CD14-positive monocyte (primary cell): ENCODE results near the gene HOXC12. TPM values are rescaled to one million over a fixed set of nuclear protein-coding genes. Genes with fewer than 3 reads are reported as not detected.

ENCODE experiments used
- DNase-seq, 3 donors: peaks; one replicate each; pipeline ENCODE4 v3.0.0-alpha.2; 2011 to 2022
- H2AFZ ChIP-seq: 2 replicates; pipeline ENCODE4 v1.6.0; 2012; ENCODE audit warnings: mild to moderate bottlenecking, low read depth, low read length, inconsistent platforms; ENCODE audit not compliant: insufficient read depth, poor library complexity, severe bottlenecking
- H3K27ac ChIP-seq, 2 donors: 1 replicate in 1 of 2; 2 replicates in 1 of 2; pipeline ENCODE4 v1.5.1; 2012 to 2013; ENCODE audit warnings: low read length in 2 of 2, control low read depth in 1 of 2, inconsistent platforms in 1 of 2, low read depth in 1 of 2, mild to moderate bottlenecking in 1 of 2
- H3K27me3 ChIP-seq, 2 donors: one replicate each; pipeline versions ENCODE4 v1.6.0 to v1.6.1; 2011 to 2013; ENCODE audit warnings: low read length in 2 of 2; ENCODE audit not compliant: control insufficient read depth in 2 of 2, insufficient read depth in 2 of 2
- H3K36me3 ChIP-seq, 2 donors: replicated peaks in 1 of 2; 1 replicate in 1 of 2; 2 replicates in 1 of 2; pipeline versions ENCODE4 v1.5.1 to v1.6.1; 2012 to 2013; ENCODE audit warnings: low read length in 2 of 2, control low read depth in 1 of 2, inconsistent platforms in 1 of 2, mild to moderate bottlenecking in 1 of 2; ENCODE audit not compliant: insufficient read depth in 2 of 2, control insufficient read depth in 1 of 2
- H3K4me1 ChIP-seq, 2 donors: 1 replicate in 1 of 2; 2 replicates in 1 of 2; pipeline versions ENCODE4 v1.5.1 to v1.6.1; 2012 to 2013; ENCODE audit warnings: low read length in 2 of 2, control low read depth in 1 of 2, inconsistent platforms in 1 of 2, mild to moderate bottlenecking in 1 of 2, moderate library complexity in 1 of 2; ENCODE audit not compliant: insufficient read depth in 2 of 2, control insufficient read depth in 1 of 2
- H3K4me2 ChIP-seq: replicated peaks from 2 replicates; pipeline ENCODE3; 2012; ENCODE audit warnings: low read length, moderate library complexity, mild to moderate bottlenecking; ENCODE audit not compliant: poor library complexity, severe bottlenecking; ENCODE audit errors: extremely low read depth
- H3K4me3 ChIP-seq, 3 experiments: fragments of 200-600 bp in 1 of 3; sonication (generic) in 1 of 3; replicated peaks in 1 of 3; 1 replicate in 2 of 3; 2 replicates in 1 of 3; pipeline ENCODE4 v1.5.1; 2011 to 2013; ENCODE audit warnings: low read length in 3 of 3, mild to moderate bottlenecking in 3 of 3, control low read depth in 2 of 3, low read depth in 2 of 3, inconsistent platforms in 1 of 3, moderate library complexity in 1 of 3
- H3K79me2 ChIP-seq: 2 replicates; pipeline ENCODE4 v1.6.0; 2012; ENCODE audit warnings: mild to moderate bottlenecking, control low read depth, inconsistent platforms, low read length, moderate library complexity; ENCODE audit not compliant: insufficient read depth
- H3K9ac ChIP-seq: 2 replicates; pipeline ENCODE4 v1.6.0; 2017; ENCODE audit warnings: low read length, mild to moderate bottlenecking; ENCODE audit not compliant: insufficient read depth, poor library complexity, severe bottlenecking
- H3K9me3 ChIP-seq, 2 donors: replicated peaks in 1 of 2; 1 replicate in 1 of 2; 2 replicates in 1 of 2; pipeline versions ENCODE4 v1.5.1 to v1.6.1; 2012 to 2013; ENCODE audit warnings: low read length in 2 of 2, control low read depth in 1 of 2; ENCODE audit not compliant: control insufficient read depth in 1 of 2, insufficient read depth in 1 of 2
- H4K20me1 ChIP-seq: 2 replicates; pipeline ENCODE4 v1.6.0; 2012; ENCODE audit warnings: mild to moderate bottlenecking, low read length, control low read depth, moderate library complexity; ENCODE audit not compliant: insufficient read depth
- H3K27ac Mint-ChIP-seq, 7 donors: one replicate each; pipeline ENCODE4 v1.8.0; 2020; ENCODE audit warnings: mild to moderate bottlenecking in 7 of 7, mixed read lengths in 7 of 7, moderate library complexity in 6 of 7, inconsistent platforms in 2 of 7
- H3K27me3 Mint-ChIP-seq, 3 donors: one replicate each; pipeline ENCODE4 v1.8.0; 2021 to 2022; ENCODE audit warnings: low read depth in 3 of 3, mild to moderate bottlenecking in 3 of 3, mixed read lengths in 3 of 3, moderate library complexity in 3 of 3, inconsistent platforms in 1 of 3
- H3K36me3 Mint-ChIP-seq, 2 donors: one replicate each; pipeline ENCODE4 v1.8.0; 2020; ENCODE audit warnings: mixed read lengths in 2 of 2, inconsistent platforms in 1 of 2, mild to moderate bottlenecking in 1 of 2
- H3K4me1 Mint-ChIP-seq: one replicate; pipeline ENCODE4 v1.8.0; 2020; ENCODE audit warnings: mild to moderate bottlenecking, mixed read lengths
- H3K4me3 Mint-ChIP-seq, 2 donors: one replicate each; pipeline ENCODE4 v1.8.0; 2020; ENCODE audit warnings: mild to moderate bottlenecking in 2 of 2, mixed read lengths in 2 of 2, moderate library complexity in 1 of 2
- H3K9me3 Mint-ChIP-seq, 7 donors: one replicate each; pipeline ENCODE4 v1.8.0; 2020 to 2022; ENCODE audit warnings: mixed read lengths in 7 of 7, mild to moderate bottlenecking in 6 of 7, moderate library complexity in 6 of 7, inconsistent platforms in 2 of 7
- CTCF ChIP-seq: fragments of 200-600 bp; IDR thresholded peaks from one replicate; pipeline ENCODE4 v1.8.0; 2022; ENCODE audit warnings: antibody characterized with exemption, mild to moderate bottlenecking
- WGBS: methylation state at CpG from one replicate; pipeline ENCODE4 v1.1.5; 2013; ENCODE audit warnings: missing lambda C conversion rate; ENCODE audit not compliant: insufficient coverage; 5-methylcytosine and 5-hydroxymethylcytosine counted together
- intact Hi-C, 2 donors: fragments of 100-400 bp; cut with micrococcal nuclease; formaldehyde crosslinking; loops; one replicate each; pipeline versions ENCODE4 v1.15.0 to v1.15.1; 2023
- polyA plus RNA-seq, 3 donors: library from polyadenylated mRNA; depleted of rRNA in 1 of 3; unstranded in 2 of 3; stranded (reverse) in 1 of 3; fragments of 300-500 nt in 2 of 3; fragments of >200 nt in 1 of 3; fragmentation: Illumina TruSeq in 2 of 3; gene quantifications; 1 replicate in 2 of 3; 2 replicates in 1 of 3; pipeline ENCODE4 v1.2.3, GENCODE V29; 2012 to 2021

HOXC12 gene
- polyA plus RNA-seq, 3 donors = not detected

- peaks cover 6 to 71% of the 10 kb centered on the region in 2 donors for H3K9me3 ChIP-seq
- no peak overlapping the region for H3K4me3 ChIP-seq
- H3K27ac Mint-ChIP-seq = no peak overlapping the region
- H3K4me1 ChIP-seq = peaks cover 8 to 18% of the 10 kb centered on the region in 2 donors
- intact Hi-C loops = no loop called here
- peaks cover 2 to 67% (median 35%) of the 10 kb centered on the region in 7 donors for H3K9me3 Mint-ChIP-seq
- DNase-seq = no peak
- H2AFZ ChIP-seq = no peak overlapping the region
- peaks cover 33% of the 10 kb centered on the region for H3K4me1 Mint-ChIP-seq
- peaks cover 99 to 100% (median 100%) of the 10 kb centered on the region in 3 donors for H3K27me3 Mint-ChIP-seq
- no peaks in the 10 kb centered on the region for H4K20me1 ChIP-seq
- no peak overlapping the region for H3K27ac ChIP-seq
- no peak for TF ChIP-seq CTCF
- no peaks in the 10 kb centered on the region for H3K79me2 ChIP-seq
- H3K4me3 Mint-ChIP-seq = peak overlapping the region in 1 of 2 donors; percentile 60
- WGBS = 2% methylated on average over 8 of the region's 8 CpGs
- H3K4me2 ChIP-seq = no peak overlapping the region
- H3K9ac ChIP-seq = no peak overlapping the region
- peaks cover 0 to 32% of the 10 kb centered on the region in 2 donors for H3K36me3 Mint-ChIP-seq
- no peaks in the 10 kb centered on the region for H3K36me3 ChIP-seq
- H3K27me3 ChIP-seq = peaks cover 94 to 100% of the 10 kb centered on the region in 2 donors
Measured at GRCh38 chr12:53991077-53991460, 36.4 kb downstream of the HOXC12 start.

GRCh38 chr12:53992377-53992889 is 37.7 kb downstream of the HOXC12 start:
- Histone ChIP-seq H2AFZ (no peak overlapping the region), H3K9me3 (peaks cover 3 to 65% of the 10 kb centered on the region in 2 donors), H3K4me1 (peaks cover 12 to 20% of the 10 kb centered on the region in 2 donors), H3K79me2 (no peaks in the 10 kb centered on the region), H4K20me1 (no peaks in the 10 kb centered on the region), H3K27ac (no peak overlapping the region), H3K36me3 (no peaks in the 10 kb centered on the region), H3K9ac (no peak overlapping the region), H3K4me2 (no peak overlapping the region), H3K27me3 (peaks cover 94 to 100% of the 10 kb centered on the region in 2 donors), H3K4me3 (no peak overlapping the region)
- H3K9me3 Mint-ChIP-seq = peaks cover 2 to 59% (median 29%) of the 10 kb centered on the region in 7 donors
- TF ChIP-seq CTCF = no peak
- peaks cover 0 to 28% of the 10 kb centered on the region in 2 donors for H3K36me3 Mint-ChIP-seq
- H3K4me3 Mint-ChIP-seq = peak overlapping the region in 1 of 2 donors; percentile 71
- peaks cover 99 to 100% (median 100%) of the 10 kb centered on the region in 3 donors for H3K27me3 Mint-ChIP-seq
- no peak for DNase-seq
- H3K27ac Mint-ChIP-seq = no peak overlapping the region
- intact Hi-C loops = no loop called here
- 9% methylated on average over 1 of the region's 7 CpGs for WGBS
- H3K4me1 Mint-ChIP-seq = peaks cover 33% of the 10 kb centered on the region
